22Rv1 (cell line): ENCODE measurements around the gene NBAS.
A peak's percentile ranks its signal among the peaks of the same experiment; 100 is the strongest.

ENCODE experiments used
- ZFX ChIP-seq: fragments of 450-650 bp; IDR thresholded peaks from 2 replicates; pipeline ENCODE4 v1.6.1; 2017; ENCODE audit warnings: antibody characterized with exemption, borderline replicate concordance
- TF ChIP-seq, protein P1 (sequence below): fragments of 450-650 bp; IDR thresholded peaks from 2 replicates; pipeline ENCODE4 v1.5.1; 2017; ENCODE audit warnings: mild to moderate bottlenecking

- TF ChIP-seq, protein P1, sequence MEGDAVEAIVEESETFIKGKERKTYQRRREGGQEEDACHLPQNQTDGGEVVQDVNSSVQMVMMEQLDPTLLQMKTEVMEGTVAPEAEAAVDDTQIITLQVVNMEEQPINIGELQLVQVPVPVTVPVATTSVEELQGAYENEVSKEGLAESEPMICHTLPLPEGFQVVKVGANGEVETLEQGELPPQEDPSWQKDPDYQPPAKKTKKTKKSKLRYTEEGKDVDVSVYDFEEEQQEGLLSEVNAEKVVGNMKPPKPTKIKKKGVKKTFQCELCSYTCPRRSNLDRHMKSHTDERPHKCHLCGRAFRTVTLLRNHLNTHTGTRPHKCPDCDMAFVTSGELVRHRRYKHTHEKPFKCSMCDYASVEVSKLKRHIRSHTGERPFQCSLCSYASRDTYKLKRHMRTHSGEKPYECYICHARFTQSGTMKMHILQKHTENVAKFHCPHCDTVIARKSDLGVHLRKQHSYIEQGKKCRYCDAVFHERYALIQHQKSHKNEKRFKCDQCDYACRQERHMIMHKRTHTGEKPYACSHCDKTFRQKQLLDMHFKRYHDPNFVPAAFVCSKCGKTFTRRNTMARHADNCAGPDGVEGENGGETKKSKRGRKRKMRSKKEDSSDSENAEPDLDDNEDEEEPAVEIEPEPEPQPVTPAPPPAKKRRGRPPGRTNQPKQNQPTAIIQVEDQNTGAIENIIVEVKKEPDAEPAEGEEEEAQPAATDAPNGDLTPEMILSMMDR, result peak; percentile 14; the same call in 1 of the 2 replicates
- TF ChIP-seq ZFX, result no peak
These were observed 30.7 kb upstream of the NBAS start, which contains the start of gene DDX1 for GRCh38 chr2:15591692-15592463.
